NCI-H146 treated with DMSO at 0.1 percent for 48 hours (cell line): Measurements from ENCODE around the gene NFS1.
"Not testable (repeated sequence)": the region's sequence is repeated elsewhere in the genome, so short reads cannot be mapped to it uniquely, and the experiment has no call there.

Experiments
- DNase-seq: peaks from one replicate; lab custom pipeline; 2025; ENCODE audit not compliant: unreplicated experiment; lab: John Stamatoyannopoulos, UW

Gene NFS1

DNA sequence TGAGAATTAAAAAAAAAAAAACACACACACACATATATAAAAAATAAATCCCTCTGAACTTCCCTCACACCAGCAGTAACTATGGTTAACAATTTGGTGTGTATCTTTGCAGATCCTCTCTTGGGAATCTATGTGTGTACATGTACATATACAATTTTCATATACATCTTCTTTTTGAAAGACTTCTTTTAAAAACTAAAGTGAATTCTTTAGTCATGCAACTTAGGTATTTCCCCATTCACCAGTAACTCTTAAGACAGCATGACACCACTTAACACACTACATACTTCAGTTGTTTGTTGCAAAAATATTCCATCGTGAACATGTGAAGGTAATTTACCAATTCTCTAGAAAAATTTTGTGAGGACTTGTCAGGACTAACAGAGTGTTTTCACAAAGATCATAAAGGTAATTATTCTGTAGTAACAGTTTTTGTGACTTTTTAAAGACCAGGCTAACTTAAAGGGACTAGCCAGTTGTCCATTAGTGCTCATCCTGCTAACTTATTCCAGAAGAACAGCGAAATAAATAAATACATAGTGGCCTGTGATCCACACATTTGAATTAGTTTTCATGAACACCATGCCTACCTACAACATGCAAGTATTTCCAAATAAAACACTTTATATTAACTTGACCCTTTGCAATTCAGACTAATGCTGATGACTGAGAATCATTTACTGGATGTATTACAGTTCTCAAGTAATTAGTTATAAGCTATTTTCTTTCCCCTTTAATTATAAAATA, 30.9 kb upstream of the NFS1 start:
- no peak for DNase-seq

DNA sequence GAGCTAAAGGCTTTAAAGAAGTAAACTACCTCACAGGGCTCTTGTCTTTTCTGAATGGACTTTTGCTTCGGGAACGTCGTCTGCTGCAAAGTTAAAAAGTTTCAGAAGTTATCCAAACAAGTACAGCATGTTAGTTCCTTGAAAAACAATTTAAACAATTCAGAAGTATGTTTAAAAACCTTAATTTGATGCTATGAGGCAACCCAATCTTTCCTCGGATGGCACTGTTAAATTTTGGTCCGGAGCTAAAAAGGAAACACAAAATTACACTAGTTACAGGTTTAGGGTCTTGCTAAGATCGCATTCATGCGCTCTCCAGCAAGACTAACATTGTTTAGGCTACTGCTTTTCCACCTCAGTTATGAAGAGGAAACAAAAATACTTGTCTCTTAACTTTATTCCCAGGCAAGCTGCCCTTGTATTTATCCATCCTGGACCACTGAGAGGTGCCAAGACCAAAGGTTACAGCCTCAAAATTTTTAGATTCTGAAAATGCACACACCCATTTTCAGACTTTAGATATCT, 30.2 kb upstream of the NFS1 start:
- no peak for DNase-seq

- DNase-seq, result no peak
Measured at GRCh38 chr20:35726842-35727711, 27.9 kb upstream of the NFS1 start.

DNA sequence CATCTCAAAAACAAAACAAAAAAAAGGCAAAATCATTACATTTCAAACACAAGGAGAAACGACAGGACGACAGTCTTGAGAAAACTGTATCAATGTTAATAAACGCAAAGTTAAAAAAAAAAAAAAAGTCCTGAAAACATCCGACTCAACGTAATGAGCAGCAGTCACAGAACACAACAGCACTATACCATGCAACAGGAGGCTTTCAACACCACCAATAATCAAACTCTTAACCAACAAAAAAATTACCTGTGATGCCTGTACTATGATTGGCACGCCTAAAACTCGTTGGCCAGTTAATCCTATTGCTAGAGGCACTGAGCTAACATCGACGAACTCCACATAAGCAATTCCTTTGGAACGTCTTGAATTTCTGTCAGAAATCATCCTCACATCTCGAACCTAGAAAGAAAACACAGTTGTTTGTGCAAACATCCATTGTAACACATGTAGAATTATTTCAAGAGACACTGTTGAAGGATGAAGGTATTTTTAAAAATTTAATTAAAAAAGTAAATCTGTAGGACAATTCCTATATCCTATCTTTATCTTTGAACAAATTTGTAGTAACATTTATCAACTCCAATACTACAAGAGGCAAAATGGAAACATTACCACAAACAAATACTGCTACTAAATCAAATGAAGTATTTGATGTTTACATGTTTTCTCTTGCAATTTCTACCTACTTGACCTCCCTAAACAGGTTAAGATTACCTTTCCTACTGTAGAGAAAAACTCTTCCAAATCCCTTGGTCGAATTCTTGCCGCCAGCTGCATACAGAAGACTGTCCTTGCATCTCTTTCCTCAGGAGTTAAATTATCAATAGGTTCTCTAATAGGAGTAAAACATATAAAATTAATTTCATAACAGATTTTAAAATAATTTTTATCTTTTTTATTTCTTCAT, 25.4 kb upstream of the NFS1 start:
- no peak for DNase-seq

GRCh38 chr20:35723652-35724320, 24.6 kb upstream of the NFS1 start:
- DNase-seq, result not testable (repeated sequence)

DNA sequence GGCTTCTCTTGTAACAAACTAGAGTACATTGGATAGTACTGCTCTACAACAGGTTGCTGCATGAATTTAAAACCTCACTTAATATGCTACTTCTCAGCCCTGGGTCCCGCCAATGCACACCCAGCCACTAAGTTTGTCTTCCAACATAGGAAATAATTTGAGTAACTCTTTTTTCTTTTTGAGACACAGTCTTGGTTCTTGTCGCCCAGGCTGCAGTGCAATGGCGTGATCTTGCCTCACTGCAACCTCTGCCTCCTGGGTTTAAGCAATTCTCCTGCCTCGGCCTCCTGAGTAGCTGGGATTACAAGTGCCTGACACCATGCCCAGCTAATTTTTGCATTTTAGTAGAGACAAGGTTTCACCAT, 24.1 kb upstream of the NFS1 start:
- DNase-seq, result not testable (repeated sequence)

DNA sequence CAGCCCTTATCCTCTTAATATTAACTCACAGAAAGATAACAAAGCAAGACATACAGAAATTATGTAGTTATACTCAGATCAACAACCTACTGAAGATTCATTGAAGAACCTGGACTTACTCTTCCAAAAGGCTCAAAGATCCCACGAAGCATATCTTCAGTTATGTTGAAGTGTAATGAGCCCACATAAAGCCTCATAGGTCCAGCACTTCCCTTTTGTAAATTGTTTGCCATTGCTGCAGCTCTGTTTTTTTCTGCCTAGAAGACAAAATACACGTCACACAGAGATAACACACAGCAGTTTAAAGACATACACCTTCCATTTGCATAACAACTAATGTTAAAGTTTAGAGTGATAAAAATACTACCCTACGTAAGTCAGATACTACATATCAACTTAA, 22.5 kb upstream of the NFS1 start:
- no peak for DNase-seq

DNA sequence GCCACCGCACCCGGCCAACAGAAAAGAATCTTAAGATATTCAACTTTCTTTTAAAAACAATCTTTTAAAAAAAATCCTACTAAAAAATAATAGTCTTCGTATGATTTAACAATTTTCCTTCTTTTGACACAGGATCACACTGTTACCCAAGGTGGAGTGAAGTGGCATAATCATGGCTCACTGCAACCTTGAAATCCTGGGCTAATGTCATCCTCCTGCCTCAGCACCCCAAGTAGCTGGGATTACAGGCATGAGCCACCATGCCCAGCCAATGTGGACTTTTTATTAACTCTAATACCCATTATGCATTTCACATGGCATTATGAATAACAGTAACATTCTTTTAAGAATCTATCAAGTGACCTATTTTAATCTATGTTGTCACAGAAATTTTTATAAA, 22.1 kb upstream of the NFS1 start:
- DNase-seq, result no peak

DNA sequence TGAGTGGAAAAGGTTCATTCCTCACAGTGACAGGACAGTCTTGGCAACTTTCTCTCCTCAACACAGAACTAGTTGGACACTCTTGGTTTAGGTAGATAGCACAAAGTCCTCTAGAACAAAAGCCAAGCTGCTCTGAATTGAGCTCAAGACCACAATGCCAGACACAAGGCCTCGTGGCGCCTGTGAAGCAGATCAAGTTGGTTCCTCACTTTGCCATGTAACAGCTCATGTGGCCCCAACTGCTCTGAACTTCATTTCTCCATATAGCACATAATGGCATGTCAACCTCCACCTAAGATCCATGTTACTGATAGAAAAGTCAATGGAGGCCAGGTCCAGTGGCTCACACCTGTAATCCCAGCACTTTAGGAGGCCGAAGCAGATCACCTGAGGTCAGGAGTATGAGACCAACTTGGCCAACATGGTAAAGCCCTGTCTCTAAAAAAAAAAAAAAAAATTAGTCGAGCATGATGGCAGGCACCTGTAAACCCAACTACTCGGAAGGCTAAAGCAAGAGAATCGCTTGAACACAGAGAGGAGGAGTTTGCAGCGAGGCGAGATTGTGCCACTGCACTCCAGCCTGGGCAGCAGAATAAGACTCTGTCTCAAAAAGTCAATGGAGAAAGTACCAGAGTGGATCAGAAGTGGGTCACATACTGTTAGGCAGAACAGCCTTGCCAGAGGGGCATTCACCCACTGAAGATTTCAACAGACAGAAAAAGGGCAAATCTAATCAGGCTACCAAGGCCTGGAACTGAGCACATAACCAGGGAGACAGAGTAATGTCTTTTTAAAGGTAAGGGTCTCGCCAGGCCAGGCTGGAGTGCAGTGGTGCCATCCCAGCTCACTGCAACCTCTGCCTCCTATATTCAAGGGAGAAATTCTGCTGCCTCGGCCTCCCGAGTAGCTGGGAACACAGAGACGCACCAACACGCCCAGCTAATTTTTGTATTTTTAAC, 21.3 kb upstream of the NFS1 start:
- DNase-seq, result no peak

DNA sequence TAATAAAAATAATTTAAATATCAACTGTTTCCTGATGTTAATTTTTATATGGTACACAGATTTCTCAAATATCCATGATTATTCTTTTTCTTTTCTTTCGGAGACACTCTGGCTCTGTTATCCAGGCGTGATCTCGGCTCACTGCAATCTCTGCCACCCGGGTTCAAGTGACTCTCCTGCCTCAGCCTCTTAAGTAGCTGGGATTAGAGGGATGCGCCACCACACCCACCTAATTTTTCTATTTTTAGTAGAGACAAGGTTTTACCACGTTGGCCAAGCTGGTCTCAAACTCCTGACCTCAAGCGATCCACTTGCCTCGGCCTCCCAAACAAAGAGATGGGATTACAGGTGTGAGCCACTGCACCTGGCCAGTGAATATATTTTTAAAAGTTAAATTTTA, 20.6 kb upstream of the NFS1 start:
- no peak for DNase-seq

GRCh38 chr20:35718972-35719635, 20.0 kb upstream of the NFS1 start:
- DNase-seq, result no peak

- not testable (repeated sequence) for DNase-seq
Measured at GRCh38 chr20:35718321-35718720, 19.2 kb upstream of the NFS1 start.

GRCh38 chr20:35716330-35716729, 17.2 kb upstream of the NFS1 start:
- DNase-seq, result no peak

GRCh38 chr20:35715652-35716051, 16.5 kb upstream of the NFS1 start:
- DNase-seq, result no peak

DNA sequence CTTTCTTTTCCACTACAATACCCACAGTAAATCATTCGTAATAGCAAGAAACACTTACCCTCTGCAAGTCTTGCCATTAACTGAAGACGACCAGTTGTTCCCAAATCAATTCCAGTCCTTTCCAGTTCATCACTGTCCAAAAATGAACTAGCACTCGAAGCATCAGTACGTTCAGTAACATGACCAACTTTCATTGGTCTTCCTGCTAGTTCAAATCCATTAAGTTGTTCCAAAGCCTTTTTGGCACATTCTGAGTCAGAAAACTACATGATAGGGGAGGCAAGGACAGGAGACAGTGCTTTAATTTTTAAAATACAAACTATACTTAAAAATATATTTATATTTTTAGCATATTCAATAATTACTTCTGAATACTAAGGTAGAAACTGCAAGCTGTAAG, 15.0 kb upstream of the NFS1 start:
- DNase-seq, result no peak

DNA sequence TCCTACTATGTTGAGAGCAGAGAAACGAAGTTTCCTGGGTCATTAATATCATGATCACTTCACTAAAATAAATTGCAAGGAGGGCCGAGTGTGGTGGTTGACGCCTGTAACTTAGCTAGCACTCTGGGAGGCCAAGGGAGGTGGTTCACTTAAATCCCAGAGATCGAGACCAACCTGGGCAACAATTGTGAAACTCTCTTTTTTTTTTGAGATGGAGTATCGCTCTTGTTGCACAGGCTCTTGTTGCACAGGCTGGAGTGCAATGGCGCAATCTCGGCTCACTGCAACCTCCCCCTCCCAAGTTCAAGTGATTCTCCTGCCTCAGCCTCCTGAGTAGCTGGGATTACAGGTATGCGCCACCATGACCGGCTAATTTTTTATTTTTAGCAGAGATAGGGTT, 14.0 kb upstream of the NFS1 start:
- DNase-seq, result not testable (repeated sequence)

GRCh38 chr20:35711588-35712209, 12.5 kb upstream of the NFS1 start:
- no peak for DNase-seq

DNA sequence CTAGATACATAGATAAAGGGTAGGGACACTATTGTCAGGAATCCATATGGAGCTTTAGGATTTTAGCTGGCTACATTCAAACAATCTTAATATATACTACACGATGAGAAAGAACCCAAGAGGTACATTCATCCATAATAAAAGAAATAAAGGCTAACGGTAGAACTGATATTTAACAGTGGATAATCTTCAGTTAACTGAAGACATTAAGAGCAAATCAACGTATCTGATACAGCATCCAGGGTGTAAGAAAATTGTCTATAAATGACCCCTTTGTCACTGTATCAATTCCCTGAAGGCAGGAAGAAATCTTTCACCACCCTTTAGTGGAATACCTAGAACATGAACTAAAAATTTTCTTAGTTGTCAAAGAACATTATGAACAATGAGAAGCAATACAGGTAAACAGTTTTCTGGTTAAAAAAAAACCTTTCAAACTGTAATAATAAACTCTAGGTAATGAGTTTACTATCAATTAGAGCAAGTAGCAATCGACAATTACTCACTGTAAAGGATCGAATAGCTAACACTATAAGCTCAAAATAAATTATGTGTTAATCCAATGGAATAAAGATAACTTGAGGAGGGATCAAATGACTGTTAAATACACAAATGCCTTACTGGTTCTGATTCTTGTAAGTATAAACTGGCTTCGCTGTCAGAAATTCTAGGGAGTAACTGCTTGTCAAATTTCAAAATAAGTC, 11.9 kb upstream of the NFS1 start:
- no peak for DNase-seq
